GM12872 (cell line): ENCODE measurements around the gene FTO.

Source experiments
- TF ChIP-seq, protein P1 (sequence below): IDR thresholded peaks from 3 replicates; pipeline ENCODE4 v1.5.1; 2011; ENCODE audit warnings: low read depth, mild to moderate bottlenecking, low read length, moderate library complexity; ENCODE audit not compliant: insufficient read depth

Gene FTO

GRCh38 chr16:54067322-54068065 is 363.5 kb downstream of the FTO start:
- TF ChIP-seq, protein P1, sequence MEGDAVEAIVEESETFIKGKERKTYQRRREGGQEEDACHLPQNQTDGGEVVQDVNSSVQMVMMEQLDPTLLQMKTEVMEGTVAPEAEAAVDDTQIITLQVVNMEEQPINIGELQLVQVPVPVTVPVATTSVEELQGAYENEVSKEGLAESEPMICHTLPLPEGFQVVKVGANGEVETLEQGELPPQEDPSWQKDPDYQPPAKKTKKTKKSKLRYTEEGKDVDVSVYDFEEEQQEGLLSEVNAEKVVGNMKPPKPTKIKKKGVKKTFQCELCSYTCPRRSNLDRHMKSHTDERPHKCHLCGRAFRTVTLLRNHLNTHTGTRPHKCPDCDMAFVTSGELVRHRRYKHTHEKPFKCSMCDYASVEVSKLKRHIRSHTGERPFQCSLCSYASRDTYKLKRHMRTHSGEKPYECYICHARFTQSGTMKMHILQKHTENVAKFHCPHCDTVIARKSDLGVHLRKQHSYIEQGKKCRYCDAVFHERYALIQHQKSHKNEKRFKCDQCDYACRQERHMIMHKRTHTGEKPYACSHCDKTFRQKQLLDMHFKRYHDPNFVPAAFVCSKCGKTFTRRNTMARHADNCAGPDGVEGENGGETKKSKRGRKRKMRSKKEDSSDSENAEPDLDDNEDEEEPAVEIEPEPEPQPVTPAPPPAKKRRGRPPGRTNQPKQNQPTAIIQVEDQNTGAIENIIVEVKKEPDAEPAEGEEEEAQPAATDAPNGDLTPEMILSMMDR = no peak

GRCh38 chr16:54068212-54068611 is 364.3 kb downstream of the FTO start:
- TF ChIP-seq, protein P1 = no peak

- TF ChIP-seq, protein P1 = no peak
These were observed 365.8 kb downstream of the FTO start for GRCh38 chr16:54069601-54070239.

DNA sequence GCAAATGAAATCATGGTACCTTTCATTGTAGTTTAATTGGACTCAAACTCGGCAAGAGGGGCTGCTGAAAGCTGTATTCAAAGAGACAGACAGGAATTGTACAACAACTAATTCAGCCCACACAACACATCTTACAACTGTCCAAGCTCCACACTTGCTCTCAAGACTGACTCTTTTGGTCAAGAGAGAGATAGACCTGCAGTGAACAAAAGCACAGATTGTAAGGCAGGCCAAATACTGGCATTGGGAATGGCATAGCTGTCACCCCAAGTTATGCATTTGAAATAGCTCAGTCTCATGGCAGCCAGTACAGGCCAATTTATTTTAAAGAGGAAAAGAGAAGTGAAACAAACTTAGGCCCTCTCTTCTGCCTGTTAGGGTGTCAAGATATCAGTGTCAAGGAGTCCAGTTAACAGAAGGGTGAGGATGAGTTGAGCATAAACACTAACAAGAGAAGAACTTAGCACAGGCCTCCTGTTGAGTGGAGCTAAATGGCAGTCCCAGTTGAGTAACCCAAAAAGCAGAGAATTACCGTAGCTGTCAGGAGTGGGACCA is 366.9 kb downstream of the FTO start:
- TF ChIP-seq, protein P1 = no peak

- TF ChIP-seq, protein P1 = no peak
These were observed 367.6 kb downstream of the FTO start for GRCh38 chr16:54071514-54071913.

- TF ChIP-seq, protein P1 = no peak
These were observed 368.3 kb downstream of the FTO start for GRCh38 chr16:54072237-54072636.

DNA sequence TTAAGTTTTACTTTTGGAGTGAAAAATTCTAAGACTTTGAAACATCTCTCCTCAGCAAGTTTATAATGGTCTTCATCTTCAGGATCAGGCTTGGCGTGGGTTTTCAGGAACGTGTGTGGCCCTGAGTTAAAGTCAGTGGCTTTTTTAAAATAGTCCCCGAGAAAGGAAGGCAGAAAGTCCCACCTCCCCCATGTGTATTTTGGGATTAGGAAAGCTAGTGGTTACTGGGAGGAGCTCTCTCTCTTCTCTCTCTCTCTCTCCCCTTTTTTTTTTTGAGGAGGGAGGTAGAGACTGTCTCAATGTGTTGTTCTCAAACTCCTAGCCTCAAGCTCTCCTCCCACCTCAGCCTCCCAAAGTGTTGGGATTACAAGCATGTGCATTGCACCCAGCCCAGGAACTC is 369.4 kb downstream of the FTO start:
- TF ChIP-seq, protein P1 = no peak
